ENCODE data around the gene GNB1. TPM values are rescaled to one million over a fixed set of nuclear protein-coding genes. Genes with fewer than 3 reads are reported as not detected.
A peak's percentile ranks its signal among the peaks of the same experiment; 100 is the strongest.

GNB1 gene
- total and polyA plus RNA-seq, 8 donors = 49.6 to 195 (median 125) TPM

- 29 to 67% (median 60%) methylated on average over 2 to 8 of the region's 8 CpGs for WGBS, 5 donors
- Histone ChIP-seq H3K4me3 (no peak overlapping the region), H3K4me1 (peaks cover 26 to 39% (median 37%) of the 10 kb centered on the region in 4 donors), H3K36me3 (no peaks in the 10 kb centered on the region), H3K9me3 (no peaks in the 10 kb centered on the region), H3K27me3 (no peaks in the 10 kb centered on the region), H3K27ac (peak overlapping the region in 3 of 5 donors; percentile 4 to 96 (median 23))
- no peak for TF ChIP-seq EP300 (IDR thresholded peaks at IDR 0.05)
- TF ChIP-seq POLR2AphosphoS5 (IDR thresholded peaks at IDR 0.05) = no peak
- TF ChIP-seq, protein P1, sequence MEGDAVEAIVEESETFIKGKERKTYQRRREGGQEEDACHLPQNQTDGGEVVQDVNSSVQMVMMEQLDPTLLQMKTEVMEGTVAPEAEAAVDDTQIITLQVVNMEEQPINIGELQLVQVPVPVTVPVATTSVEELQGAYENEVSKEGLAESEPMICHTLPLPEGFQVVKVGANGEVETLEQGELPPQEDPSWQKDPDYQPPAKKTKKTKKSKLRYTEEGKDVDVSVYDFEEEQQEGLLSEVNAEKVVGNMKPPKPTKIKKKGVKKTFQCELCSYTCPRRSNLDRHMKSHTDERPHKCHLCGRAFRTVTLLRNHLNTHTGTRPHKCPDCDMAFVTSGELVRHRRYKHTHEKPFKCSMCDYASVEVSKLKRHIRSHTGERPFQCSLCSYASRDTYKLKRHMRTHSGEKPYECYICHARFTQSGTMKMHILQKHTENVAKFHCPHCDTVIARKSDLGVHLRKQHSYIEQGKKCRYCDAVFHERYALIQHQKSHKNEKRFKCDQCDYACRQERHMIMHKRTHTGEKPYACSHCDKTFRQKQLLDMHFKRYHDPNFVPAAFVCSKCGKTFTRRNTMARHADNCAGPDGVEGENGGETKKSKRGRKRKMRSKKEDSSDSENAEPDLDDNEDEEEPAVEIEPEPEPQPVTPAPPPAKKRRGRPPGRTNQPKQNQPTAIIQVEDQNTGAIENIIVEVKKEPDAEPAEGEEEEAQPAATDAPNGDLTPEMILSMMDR (IDR thresholded peaks at IDR 0.05) = no peak
- TF ChIP-seq POLR2A (IDR thresholded peaks at IDR 0.05) = no peak
- intact Hi-C loops (cut with DNase I; ENCODE audit: low total_unique reads) = loop anchor here (10.0 kb wide), 1 partner anchor 142 kb away; no protein-coding TSS in a partner anchor
- peak; percentile 58 to 63 for DNase-seq
Observed at GRCh38 chr1:1907098-1907736, 16.3 kb upstream of the GNB1 start.

DNA sequence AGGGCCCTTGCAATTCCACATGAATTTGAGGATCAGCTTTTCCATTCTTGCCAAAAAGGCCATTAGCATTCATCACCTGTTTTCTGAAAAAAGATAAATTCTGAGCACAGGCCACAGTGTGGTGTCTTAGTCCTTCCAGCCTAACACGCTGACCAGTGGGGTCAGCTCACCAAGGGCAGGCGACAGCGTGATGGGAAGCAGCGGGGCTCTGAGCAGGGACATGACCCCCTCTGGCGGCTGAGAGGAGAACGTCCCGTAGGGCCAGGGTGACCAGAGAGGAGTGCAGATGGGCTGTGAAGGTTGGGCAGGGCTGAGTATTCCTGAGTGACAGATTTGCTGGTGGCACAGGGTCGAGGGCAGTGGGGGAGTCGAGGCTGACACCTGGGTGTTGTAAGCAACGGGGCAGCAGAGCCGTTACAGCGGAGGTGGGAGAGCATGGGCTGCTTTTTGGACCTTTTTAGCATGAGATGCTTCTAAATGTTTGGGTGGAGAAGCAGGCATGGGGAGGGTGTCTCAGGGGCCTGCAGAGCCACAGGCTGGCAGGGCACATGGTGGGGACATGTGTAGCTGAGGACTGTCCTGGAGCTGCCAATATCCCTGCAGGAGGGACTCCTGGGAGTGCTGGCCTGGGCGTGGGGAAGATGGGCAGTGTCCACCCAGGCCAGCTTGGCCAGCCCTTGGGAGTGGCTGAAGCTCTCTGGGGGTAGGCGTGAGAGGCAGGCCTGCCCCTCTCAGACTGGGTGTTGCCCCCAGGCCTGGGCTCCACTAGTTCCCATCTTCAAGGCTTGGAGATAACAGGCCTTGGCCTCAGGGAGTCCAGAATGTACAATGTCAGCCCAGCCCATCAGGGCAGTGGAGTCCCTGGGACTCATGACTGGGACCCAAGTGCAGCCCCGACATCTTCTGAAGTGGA lies 15.6 kb upstream of the GNB1 start:
- intact Hi-C loops (cut with DNase I; ENCODE audit: low total_unique reads) = loop anchor here (10.0 kb wide), 1 partner anchor 142 kb away; no protein-coding TSS in a partner anchor
- peaks cover 0 to 5% (median 0%) of the 10 kb centered on the region in 3 donors for H3K27me3 ChIP-seq
- H3K9me3 ChIP-seq = no peaks in the 10 kb centered on the region
- H3K27ac ChIP-seq = peak overlapping the region in 3 of 5 donors; percentile 4 to 23 (median 9)
- TF ChIP-seq, protein P1 (IDR thresholded peaks at IDR 0.05) = peak in 5 of 7 experiments; percentile 83 to 97 (median 91)
- TF ChIP-seq EP300 (IDR thresholded peaks at IDR 0.05) = no peak
- TF ChIP-seq POLR2AphosphoS5 (IDR thresholded peaks at IDR 0.05) = peak; percentile 22 to 90 (median 63)
- H3K4me3 ChIP-seq = no peak overlapping the region
- H3K4me1 ChIP-seq = peaks cover 26 to 39% (median 37%) of the 10 kb centered on the region in 4 donors
- H3K36me3 ChIP-seq = no peaks in the 10 kb centered on the region
- 6 to 24% (median 20%) methylated on average over 12 to 15 of the region's 15 CpGs for WGBS, 5 donors
- DNase-seq = peak; percentile 89 to 93

DNA sequence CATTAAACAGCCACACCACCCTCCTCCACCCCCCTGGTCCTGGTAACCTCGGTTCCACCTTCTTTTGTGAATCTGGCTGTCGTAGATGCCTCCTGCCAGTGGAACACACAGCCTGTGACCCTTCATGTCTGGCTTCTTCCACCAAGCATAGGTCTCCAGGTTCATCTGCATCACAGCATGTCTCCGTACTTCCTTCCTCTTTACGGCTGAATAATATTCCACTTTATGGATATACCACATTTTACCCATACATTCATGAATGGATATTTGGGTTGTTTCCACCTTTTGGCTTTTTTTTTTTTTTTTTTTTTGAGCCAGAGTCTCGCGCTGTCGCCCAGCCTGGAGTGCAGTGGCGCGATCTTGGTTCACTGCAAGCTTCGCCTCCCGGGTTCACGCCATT lies 12.3 kb upstream of the GNB1 start:
- H3K27me3 ChIP-seq = peaks cover 0 to 19% (median 0%) of the 10 kb centered on the region in 3 donors
- 90 to 98% (median 93%) methylated on average over 12 of the region's 12 CpGs for WGBS, 5 donors
- no peaks in the 10 kb centered on the region for H3K9me3 ChIP-seq
- no peak overlapping the region for H3K27ac ChIP-seq
- H3K4me3 ChIP-seq = no peak overlapping the region
- no peaks in the 10 kb centered on the region for H3K36me3 ChIP-seq
- intact Hi-C loops (cut with DNase I; ENCODE audit: low total_unique reads) = loop anchor here (10.0 kb wide), 1 partner anchor 138 kb away; no protein-coding TSS in a partner anchor
- H3K4me1 ChIP-seq = peaks cover 19 to 24% (median 22%) of the 10 kb centered on the region in 4 donors
- no peak for DNase-seq
- TF ChIP-seq EP300 (IDR thresholded peaks at IDR 0.05) (no peak), POLR2AphosphoS5 (IDR thresholded peaks at IDR 0.05) (no peak), POLR2A (IDR thresholded peaks at IDR 0.05) (no peak)
- TF ChIP-seq, protein P1 (IDR thresholded peaks at IDR 0.05) = no peak

DNA sequence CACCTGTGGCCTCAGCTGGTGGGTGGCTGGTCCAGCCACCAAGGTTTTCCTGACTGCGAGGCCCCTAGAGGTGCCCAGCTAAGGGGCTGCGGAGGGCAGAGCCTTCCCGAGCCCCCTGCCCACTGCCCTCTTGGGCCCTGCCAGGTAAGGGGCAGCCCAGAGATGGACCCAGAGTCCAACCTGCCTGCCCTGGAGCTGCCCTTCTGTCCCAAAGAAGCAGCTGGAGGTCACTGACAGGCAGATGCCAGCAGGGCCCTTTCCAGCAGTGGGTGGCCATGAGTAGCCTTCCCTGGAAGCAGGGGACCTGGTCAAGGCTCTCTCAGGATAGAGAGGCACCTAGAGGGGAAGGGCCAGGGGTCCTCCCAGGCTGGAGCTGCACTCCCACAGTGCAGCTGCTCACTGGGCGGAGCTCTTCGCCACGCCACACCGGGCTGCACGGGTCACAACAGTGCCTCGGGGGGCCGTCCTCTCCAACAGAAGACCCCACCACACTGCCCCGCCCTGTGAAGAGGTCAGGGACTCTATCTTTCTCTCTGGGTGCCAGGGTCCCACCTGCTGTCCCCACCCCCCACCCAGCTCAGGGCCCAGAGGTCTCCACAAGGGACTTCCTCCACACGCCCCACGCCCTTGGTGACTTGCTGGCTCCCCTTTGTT lies 10.9 kb upstream of the GNB1 start:
- intact Hi-C loops (cut with DNase I; ENCODE audit: low total_unique reads) = loop anchor here (10.0 kb wide), 1 partner anchor 137 kb away; no protein-coding TSS in a partner anchor
- peak in 1 of 2 donors; percentile 2 for DNase-seq
- H3K9me3 ChIP-seq = no peaks in the 10 kb centered on the region
- no peak for TF ChIP-seq EP300 (IDR thresholded peaks at IDR 0.05)
- no peak for TF ChIP-seq POLR2AphosphoS5 (IDR thresholded peaks at IDR 0.05)
- TF ChIP-seq, protein P1 (IDR thresholded peaks at IDR 0.05) = no peak
- TF ChIP-seq POLR2A (IDR thresholded peaks at IDR 0.05) = no peak
- peaks cover 0 to 19% (median 0%) of the 10 kb centered on the region in 3 donors for H3K27me3 ChIP-seq
- no peak overlapping the region for H3K27ac ChIP-seq
- no peak overlapping the region for H3K4me3 ChIP-seq
- peaks cover 5 to 15% (median 12%) of the 10 kb centered on the region in 4 donors for H3K4me1 ChIP-seq
- no peaks in the 10 kb centered on the region for H3K36me3 ChIP-seq
- 74 to 91% (median 76%) methylated on average over 8 to 13 of the region's 13 CpGs for WGBS, 5 donors
